ENCODE measurements around the gene TENM4. TPM values are rescaled to one million over a fixed set of nuclear protein-coding genes. Genes with fewer than 3 reads are reported as not detected.

Gene TENM4
- polyA plus RNA-seq, 3 donors = 23.2 to 32.9 (median 23.7) TPM

DNA sequence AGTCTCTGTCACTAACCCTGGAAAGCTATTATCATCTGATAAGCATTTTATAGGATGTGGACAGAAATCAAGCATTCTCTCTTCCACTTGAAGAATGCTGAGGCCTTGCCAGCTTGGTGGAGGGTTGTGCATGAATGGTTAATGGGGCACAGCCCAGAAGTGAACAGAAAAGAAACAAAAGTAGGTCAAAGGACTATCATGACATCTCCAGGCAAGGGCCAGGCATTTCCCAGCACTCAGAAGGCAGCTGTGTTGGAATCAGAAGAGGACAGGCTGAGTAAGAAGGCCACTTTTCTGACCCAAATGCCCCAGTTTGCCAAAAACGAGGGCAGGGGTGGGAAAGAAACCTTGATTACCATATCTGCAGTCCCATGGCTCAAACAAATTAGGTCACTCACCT, 12.4 kb downstream of the TENM4 start:
- no peak for DNase-seq (ENCODE audit: extremely low read depth in 1 of 11, low read depth in 9 of 11, low spot score in 4 of 11)

DNA sequence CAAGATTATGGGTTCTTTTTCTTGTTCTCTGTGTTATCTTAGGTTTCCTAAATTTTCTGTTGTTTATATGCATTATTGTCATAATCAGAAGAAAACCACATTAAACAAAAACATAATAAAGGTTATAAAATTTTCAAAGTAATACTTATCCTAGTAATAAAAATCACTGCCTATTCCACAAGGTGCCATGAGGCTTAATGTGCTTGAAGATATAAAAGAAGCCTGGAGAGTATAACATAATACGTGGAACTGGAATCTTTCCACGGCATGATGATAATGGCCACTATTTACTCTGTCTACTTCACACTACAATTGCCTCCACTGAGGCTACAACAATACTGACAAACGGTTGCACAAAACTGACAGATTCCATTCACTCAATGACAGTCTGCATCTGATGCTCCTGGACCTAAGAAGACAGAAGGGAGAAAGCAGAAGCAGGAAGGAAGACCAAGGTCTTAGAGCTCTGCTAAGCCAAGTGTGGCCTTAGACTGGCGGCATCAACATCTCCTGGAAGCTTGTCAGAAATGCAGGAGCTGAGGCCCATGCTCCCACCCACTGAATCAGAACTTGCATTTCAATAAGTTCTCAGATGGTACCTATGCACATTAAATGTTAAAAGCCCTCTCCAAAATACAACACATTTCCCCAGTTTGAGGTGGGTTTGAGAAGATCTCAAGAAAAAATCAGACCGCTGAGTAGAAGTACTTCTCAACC, 13.1 kb downstream of the TENM4 start:
- no peak for DNase-seq (ENCODE audit: extremely low read depth in 1 of 11, low read depth in 9 of 11, low spot score in 4 of 11)

DNA sequence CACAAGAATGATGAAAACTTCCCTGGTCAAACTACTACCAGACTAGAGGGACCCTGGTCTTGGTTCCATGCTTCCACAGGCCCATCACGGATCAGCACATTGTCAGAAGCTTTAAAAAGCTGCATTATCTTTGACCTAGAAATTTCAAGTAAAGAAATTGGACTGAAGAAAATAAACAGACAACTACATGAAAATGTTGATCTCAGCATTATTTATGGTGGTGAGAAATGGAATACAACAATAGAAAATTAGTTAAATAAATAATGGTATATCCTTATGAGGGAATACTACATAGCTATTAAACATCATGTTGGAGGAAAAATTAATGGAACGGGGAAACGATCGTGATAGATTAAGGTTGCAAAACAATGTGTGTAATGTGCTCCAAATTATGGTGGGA, 13.7 kb downstream of the TENM4 start:
- DNase-seq (ENCODE audit: extremely low read depth in 1 of 11, low read depth in 9 of 11, low spot score in 4 of 11) = no peak

DNA sequence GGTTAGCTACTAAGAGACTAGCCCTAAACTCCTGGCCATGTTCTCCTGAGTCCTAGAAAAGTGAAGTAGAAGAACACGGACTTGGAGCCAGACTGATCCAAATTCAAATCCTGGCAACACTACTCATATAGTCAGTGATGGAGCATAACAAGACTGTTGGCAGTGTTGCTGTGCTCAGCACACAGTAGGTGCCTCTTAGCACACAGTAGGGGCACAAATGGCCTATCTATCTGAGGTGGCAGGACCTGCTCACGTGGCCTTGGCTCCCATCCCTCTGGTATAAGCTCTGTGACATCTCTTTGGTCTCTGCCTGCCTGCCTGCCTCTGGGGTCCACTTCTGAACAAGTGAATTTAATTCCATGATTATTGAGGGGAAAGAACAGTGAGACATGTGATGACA, 15.4 kb downstream of the TENM4 start:
- no peak for DNase-seq (ENCODE audit: extremely low read depth in 1 of 11, low read depth in 9 of 11, low spot score in 4 of 11)

DNA sequence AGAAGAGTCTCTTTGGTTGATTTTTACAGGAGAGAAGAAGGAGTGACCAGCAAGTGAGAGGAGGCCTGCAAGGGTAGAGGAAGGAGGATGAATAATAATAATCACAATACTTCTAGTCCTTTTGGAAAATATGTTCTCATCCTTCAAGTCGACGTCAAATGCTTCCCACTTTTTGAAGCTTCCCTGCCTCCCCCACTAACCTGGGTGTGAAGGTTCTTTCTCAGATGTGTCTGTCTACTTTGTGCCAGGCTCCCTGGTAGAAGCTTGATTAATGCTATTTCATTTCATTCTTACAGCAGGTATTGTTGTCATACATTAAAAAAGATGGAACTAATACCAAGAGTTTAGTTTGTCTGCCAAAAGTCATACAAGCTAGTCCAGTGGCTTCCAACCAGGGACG, 17.1 kb downstream of the TENM4 start:
- no peak for DNase-seq (ENCODE audit: extremely low read depth in 1 of 11, low read depth in 9 of 11, low spot score in 4 of 11)

DNA sequence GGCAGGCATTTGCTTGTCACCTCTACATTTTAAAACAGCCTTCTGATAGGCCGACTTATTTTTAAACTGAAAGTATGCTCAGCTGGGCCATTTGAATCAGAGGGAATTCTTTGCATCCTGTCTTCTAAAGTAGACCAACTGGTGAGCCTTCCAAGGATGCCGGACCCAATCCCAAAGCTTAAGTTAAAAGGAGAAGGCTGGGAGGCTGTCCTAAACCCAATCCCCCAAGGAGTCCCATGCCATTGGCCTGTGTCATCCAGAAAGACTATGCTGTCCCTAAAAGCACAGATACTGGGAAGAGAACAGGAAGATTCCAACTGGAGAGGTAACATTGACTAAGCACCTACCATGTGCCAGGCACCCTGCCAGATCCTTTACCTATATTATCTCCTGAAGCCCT, 18.0 kb downstream of the TENM4 start:
- DNase-seq (ENCODE audit: extremely low read depth in 1 of 11, low read depth in 9 of 11, low spot score in 4 of 11) = no peak

DNA sequence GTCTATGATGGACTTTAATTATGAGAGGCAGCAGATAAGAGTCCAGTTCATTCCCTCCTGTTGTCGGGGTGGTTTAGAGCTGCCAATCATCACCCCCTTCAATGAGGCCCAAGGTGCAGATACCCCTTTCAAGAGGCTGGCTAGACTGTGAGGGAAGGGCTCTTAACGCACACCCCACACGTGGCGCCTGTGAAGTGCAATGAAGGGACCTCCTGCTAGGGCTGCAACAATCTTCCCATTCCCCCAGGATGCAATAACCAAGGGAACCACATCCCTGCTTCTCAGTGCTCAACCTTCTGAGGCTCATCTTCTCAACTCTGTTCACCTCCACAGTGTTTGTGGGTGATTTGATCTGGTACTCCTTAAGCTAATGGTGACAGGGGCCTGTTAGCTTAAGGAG, 19.0 kb downstream of the TENM4 start:
- DNase-seq (ENCODE audit: extremely low read depth in 1 of 11, low read depth in 9 of 11, low spot score in 4 of 11) = no peak

DNA sequence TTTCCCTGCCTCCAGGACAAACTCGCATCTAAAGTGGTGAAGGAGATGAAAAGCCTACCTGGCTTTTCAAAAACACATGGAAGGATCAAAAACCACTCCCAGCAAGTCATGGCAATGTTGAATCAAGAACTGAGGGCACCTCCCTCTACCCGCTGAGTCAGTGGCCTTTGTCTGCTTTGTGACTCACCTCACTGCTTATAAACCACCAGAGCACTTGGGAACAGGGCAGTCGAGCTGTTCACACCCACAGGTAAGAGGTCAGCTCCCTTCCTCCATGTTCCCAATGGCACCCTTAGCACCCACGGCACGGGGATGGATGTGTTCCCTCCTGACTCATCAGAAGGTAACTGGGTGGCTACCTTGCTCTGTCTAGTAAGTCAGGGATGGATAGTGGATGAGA, 21.7 kb downstream of the TENM4 start:
- DNase-seq (ENCODE audit: extremely low read depth in 1 of 11, low read depth in 9 of 11, low spot score in 4 of 11) = no peak

DNA sequence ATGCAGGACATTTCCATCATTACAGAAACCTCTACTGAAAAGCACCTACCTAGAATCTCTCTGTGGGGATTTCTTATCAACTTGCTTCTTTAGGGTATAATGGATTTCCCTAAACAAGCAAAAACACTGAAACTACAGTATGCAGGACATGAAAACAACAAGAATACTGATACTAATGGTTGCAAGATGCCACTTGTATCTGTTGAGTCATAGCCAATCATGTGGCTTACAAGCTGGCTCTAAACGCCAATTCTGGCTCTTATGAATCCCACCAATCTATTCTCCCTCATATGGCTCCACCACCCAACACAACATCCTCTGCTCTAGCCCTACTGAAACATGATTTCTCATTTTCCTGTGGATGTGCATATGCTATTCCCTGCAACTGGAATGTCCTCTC, 22.6 kb downstream of the TENM4 start:
- DNase-seq (ENCODE audit: extremely low read depth in 1 of 11, low read depth in 9 of 11, low spot score in 4 of 11) = no peak

DNA sequence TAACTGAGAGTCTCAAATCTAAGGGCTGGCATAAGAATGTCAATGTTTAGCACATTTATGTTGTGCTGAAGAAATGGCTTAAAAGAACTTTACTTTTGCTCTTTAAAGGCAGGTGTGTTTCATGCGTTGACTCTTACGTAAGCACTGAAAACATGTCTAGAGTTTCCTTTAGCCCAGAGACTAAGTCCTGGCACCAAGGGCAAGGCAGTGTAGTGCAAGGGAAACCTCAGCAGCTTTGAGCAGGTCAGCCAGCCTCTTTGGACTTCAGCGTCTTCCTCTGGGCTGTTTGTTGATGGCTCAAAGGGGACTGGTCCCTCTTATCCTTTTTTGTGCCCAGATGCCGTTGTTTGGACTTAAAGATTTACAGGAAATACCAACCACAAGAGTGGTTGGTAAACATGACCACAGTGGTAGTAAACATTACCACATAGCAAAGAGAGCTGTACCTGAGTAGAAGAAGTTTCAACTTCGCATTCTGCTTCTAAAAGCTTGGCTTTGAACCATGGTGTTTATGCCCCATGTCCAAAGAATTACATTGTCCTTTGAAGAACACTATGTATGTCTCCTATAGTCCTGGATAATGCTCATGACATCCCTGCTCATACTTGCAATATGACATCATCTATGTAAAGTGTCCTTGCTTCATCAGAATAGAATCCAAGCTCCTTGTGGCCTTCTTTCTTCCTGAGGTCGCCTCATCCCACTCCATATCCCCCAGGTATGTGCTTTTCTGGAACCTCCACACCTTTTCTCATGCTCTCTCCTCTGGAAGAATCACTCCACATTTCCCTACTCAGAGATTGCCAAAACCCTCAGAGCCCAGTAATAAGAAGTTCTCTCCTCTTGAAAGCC, 23.5 kb downstream of the TENM4 start:
- no peak for DNase-seq (ENCODE audit: extremely low read depth in 1 of 11, low read depth in 9 of 11, low spot score in 4 of 11)

DNA sequence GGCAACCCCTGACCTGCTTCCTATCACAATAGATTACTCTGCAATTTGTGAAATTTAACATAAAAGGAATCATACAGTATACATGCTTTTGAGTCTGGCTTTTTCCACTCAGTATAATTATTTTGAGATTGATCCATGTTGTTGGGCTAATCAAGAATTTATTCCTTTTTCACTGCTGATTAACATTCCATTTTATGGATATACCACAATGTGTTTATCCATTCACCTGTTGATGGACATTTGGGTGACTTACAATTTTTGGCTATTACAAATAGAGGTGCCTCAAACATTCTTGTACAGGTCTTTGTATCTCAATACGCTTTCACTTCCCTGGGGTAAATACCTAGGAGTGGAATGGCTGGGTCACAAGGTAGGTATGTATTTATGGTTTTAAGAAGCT, 24.9 kb downstream of the TENM4 start:
- no peak for DNase-seq (ENCODE audit: extremely low read depth in 1 of 11, low read depth in 9 of 11, low spot score in 4 of 11)

DNA sequence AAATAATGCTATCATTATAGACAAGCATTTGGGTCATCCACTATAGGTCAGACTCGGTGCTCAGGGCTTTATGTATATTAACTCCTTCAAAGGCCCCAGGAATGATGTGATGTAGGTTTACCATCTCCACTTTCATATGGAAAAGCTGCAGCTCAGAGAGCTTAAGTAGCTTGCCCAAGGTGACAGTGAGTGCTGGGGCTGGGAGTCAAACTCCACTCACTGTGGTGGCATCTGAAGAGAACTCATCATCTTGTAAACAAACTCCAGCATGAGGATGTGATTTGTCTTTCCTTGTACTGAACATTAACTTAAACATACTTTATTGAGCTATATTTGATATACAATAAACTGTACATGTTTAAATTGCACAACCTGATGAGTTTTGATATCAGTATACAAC, 25.4 kb downstream of the TENM4 start:
- no peak for DNase-seq (ENCODE audit: extremely low read depth in 1 of 11, low read depth in 9 of 11, low spot score in 4 of 11)

DNA sequence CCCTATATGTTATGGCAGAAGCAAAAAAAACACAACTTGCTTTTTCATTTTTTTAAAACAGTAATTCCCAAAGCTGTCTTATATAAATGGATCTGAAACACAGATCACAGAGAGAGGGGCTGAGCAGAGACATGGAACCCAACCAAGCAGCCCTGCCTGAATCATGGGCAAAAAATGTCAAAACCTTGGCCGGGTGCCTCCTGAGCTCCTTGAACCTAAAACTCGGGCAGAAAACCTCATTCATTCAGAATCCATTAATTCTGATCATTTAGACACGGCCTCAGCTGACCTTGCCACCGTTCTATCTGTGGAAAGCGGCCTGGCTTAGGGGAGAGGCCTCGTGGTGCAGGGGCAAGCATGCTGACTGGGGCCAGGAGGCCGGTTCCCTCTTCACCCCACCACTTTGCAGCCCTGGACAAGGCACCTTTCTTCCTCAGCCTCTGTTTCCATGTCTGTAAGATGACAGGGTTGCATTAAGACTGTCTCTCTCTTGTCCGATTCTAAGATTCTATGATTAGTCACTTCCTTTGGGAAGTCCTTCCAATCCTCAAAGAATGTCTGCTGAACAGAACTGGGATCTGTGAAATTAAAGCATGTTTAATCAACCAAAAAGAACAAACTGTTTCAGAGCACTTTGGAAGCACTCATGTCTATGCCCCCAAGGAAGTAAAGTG, 26.0 kb downstream of the TENM4 start:
- DNase-seq (ENCODE audit: extremely low read depth in 1 of 11, low read depth in 9 of 11, low spot score in 4 of 11) = no peak

DNA sequence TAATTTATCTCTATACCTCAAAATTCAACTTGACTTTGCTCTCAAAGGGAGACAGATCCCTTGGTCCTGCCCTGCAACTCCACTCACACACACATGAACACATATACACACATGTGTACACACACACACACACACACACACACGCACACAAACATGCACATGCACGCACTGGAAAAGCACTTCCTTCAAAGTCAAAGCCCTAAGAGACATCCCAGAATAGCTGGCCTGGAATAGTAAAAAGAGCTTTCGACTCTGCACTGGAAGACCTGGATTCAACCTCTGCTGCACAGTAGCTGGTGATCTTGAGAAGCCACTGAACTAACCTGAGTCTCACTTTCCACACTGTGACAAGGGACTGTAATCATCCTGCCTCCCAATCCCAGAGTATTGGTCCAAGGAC, 26.8 kb downstream of the TENM4 start:
- DNase-seq (ENCODE audit: extremely low read depth in 1 of 11, low read depth in 9 of 11, low spot score in 4 of 11) = no peak

DNA sequence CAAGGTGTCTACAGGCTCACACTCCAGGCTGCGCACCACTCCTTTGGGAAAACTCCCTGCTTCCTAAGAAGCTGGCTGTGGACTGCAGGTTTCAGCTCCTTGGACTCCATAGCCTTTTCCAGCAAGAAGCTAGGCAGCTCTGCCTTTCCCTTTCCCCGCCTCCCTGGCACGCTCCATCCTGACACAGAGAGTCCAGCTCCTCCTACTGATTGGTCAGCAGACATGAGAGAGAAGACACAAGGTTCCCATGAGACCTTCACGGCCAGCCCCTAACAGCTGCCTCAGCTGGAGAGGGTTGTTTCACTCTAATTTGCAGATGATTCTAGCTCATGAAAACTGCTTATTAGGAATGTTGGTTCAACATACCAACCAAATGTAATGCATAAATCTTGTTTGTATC, 27.6 kb downstream of the TENM4 start:
- DNase-seq (ENCODE audit: extremely low read depth in 1 of 11, low read depth in 9 of 11, low spot score in 4 of 11) = peak; percentile 57 to 90 (median 71)

DNA sequence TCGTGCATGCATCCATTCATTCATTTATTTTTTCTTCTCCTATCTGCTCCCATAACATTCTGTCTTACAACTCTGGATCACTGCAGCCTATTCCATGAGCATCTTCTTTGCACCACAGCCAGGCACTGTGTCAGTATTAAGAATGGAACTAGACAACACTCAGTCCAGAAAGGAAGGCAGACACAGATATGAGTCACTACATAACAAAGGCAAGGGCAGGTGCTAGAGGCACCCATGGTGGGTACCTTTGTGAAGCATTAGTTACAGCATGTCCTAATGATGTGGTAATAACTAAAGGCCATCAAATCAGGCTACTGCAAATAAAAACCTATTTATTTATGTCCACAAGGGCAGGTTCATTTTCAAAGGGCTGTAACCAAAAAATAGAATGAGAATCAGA, 28.1 kb downstream of the TENM4 start:
- no peak for DNase-seq (ENCODE audit: extremely low read depth in 1 of 11, low read depth in 9 of 11, low spot score in 4 of 11)

DNA sequence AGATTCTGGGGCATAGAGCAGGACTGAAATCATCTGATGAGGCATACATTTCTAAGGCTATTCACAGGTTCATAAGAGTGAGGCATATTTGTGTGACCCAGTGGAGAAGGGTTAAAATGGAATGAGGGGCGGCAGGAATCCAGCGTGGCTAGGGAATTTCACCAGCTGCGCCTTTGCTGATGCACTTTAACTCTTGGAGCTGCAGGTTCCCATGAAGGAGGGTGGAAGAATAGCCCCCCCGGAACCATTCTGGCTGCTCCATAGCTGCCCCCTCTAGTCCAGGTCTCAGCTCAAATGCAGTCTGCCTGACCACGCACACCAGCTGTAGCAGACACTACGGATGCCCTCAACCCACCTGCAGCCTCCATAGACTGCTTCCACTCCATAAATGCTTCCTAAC, 31.5 kb downstream of the TENM4 start:
- DNase-seq (ENCODE audit: extremely low read depth in 1 of 11, low read depth in 9 of 11, low spot score in 4 of 11) = no peak

DNA sequence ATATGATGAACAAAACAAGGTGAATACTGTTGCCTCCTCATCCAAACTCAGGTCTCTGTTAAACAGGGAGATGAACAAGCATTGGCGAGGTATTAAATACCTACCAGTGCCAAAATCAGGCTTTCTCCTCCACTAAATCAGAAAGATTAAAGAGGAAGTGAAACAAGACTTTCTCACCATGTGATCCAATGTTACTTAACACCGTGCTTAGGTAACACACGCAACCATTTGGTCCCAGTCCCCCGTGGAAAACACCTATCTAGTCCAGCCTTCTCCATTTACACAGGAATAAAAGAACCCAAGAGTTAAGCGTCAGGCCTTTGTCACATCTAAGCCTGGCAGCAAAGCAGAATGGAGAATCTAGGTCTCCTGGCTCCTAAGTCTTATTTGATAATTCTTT, 34.5 kb downstream of the TENM4 start:
- DNase-seq (ENCODE audit: extremely low read depth in 1 of 11, low read depth in 9 of 11, low spot score in 4 of 11) = no peak

DNA sequence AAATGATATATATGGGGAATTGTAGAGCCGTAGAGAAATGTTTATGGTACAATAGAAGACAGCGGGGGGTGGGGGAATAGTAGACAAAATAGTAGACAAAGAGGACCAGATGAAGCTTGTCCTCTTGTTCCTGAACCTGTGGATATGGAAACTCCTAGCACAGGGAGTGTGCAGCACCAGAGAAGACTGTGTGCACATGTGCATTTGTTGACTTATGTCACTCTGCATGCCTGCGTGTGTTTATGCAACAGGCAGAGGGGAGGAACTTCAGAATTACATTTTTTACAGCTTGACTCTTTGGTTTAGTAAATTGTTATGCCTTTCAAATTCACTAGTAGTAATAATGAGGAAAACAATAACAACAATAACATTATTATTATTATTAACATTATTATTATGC, 36.0 kb downstream of the TENM4 start:
- no peak for DNase-seq (ENCODE audit: extremely low read depth in 1 of 11, low read depth in 9 of 11, low spot score in 4 of 11)

DNA sequence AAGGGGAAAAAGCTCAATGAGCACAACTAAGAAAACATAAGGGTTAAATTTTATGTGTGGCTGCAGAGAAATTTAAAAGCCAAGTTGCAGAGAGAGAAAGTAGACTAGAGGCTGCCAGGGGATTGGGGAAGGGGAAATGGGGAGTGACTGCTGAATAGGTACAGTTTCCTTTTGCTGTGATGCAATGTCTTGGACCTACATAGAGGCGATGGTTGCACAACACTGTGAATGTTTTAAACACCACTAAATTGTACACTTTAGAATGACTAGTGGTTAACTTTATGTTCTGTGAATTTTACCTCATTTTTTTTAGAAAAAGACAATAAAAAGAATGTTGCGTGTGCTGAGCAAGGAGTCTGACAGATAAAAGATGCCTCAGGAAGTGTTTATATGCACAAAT, 36.5 kb downstream of the TENM4 start:
- DNase-seq (ENCODE audit: extremely low read depth in 1 of 11, low read depth in 9 of 11, low spot score in 4 of 11) = no peak
